SK-N-SH (cell line): Measurements from ENCODE around the gene DCDC2. TPM values are rescaled to one million over a fixed set of nuclear protein-coding genes. Genes with fewer than 3 reads are reported as not detected.

ENCODE experiments used
- CTCF ChIA-PET: fragments of 300-600, 350-600 bp; formaldehyde crosslinking; extraction: SDS; loops from one replicate; lab custom pipeline; 2021; lab: Yijun Ruan, JAX
- POLR2A ChIA-PET: fragments of 350-600 bp; sonication (Branson Sonifier 250); formaldehyde crosslinking; extraction: SDS; loops from one replicate; lab custom pipeline; 2020; ENCODE audit warnings: antibody characterized with exemption, inconsistent platforms; lab: Yijun Ruan, JAX
- DNase-seq: peaks from one replicate; pipeline ENCODE4 v3.0.0; 2012
- H2AFZ ChIP-seq: fragments of 200-600 bp; sonication (generic); 2 replicates; pipeline ENCODE4 v1.8.1; 2016; ENCODE audit warnings: antibody characterized with exemption, mild to moderate bottlenecking, low read depth
- H3F3A ChIP-seq: fragments of 200-600 bp; sonication (generic); replicated peaks from 2 replicates; pipeline ENCODE3; 2016; ENCODE audit warnings: antibody characterized with exemption, mild to moderate bottlenecking; ENCODE audit not compliant: insufficient read depth
- H3K27ac ChIP-seq, 2 experiments: fragments of 200-500 bp in 1 of 2; fragments of 200-600 bp in 1 of 2; sonication (Bioruptor generic) in 1 of 2; sonication (generic), shearing (Covaris generic) in 1 of 2; 2 replicates each; pipeline versions ENCODE4 v1.5.1 to v1.6.1; 2014 to 2016; ENCODE audit warnings: low read depth in 2 of 2, inconsistent platforms in 1 of 2, low read length in 1 of 2, mild to moderate bottlenecking in 1 of 2, mixed read lengths in 1 of 2
- H3K27me3 ChIP-seq: fragments of 200-600 bp; sonication (generic), shearing (Covaris generic); 2 replicates; pipeline ENCODE4 v1.6.1; 2016; ENCODE audit warnings: mixed run types; ENCODE audit not compliant: insufficient read depth
- H3K36me3 ChIP-seq, 2 experiments: fragments of 200-500 bp in 1 of 2; fragments of 200-600 bp in 1 of 2; sonication (Bioruptor generic) in 1 of 2; sonication (generic) in 1 of 2; replicated peaks in 1 of 2; 2 replicates each; pipeline versions ENCODE3 to v1.5.1; 2014 to 2016; ENCODE audit warnings: low read length in 1 of 2, mild to moderate bottlenecking in 1 of 2; ENCODE audit not compliant: insufficient read depth in 2 of 2, control insufficient read depth in 1 of 2
- H3K4me1 ChIP-seq, 2 experiments: fragments of 200-500 bp in 1 of 2; fragments of 200-600 bp in 1 of 2; sonication (Bioruptor generic) in 1 of 2; sonication (generic), shearing (Covaris generic) in 1 of 2; 2 replicates each; pipeline versions ENCODE4 v1.5.1 to v1.6.1; 2014 to 2016; ENCODE audit warnings: low read depth in 1 of 2, low read length in 1 of 2, mixed run types in 1 of 2; ENCODE audit not compliant: insufficient read depth in 2 of 2, control insufficient read depth in 1 of 2
- H3K4me2 ChIP-seq: fragments of 200-600 bp; sonication (generic), shearing (Covaris generic); 2 replicates; pipeline ENCODE4 v1.6.1; 2017; ENCODE audit warnings: mixed run types
- H3K4me3 ChIP-seq, 2 experiments: fragments of 200-500 bp in 1 of 2; fragments of 200-600 bp in 1 of 2; sonication (Bioruptor generic) in 1 of 2; sonication (generic), shearing (Covaris generic) in 1 of 2; 2 replicates each; pipeline versions ENCODE4 v1.5.1 to v1.8.1; 2014 to 2016; ENCODE audit warnings: low read depth in 2 of 2, inconsistent platforms in 1 of 2, low read length in 1 of 2, mild to moderate bottlenecking in 1 of 2, mixed read lengths in 1 of 2, moderate library complexity in 1 of 2
- H3K79me2 ChIP-seq: fragments of 200-600 bp; sonication (generic); 2 replicates; pipeline ENCODE4 v1.8.1; 2017; ENCODE audit warnings: mild to moderate bottlenecking; ENCODE audit not compliant: insufficient read depth
- H3K9ac ChIP-seq: fragments of 200-600 bp; sonication (generic); 2 replicates; pipeline ENCODE4 v1.6.1; 2017; ENCODE audit warnings: mixed run types
- H3K9me2 ChIP-seq: fragments of 200-600 bp; sonication (generic); 2 replicates; pipeline ENCODE4 v1.6.1; 2017; ENCODE audit warnings: mixed run types
- H3K9me3 ChIP-seq: fragments of 200-600 bp; sonication (generic); 2 replicates; pipeline ENCODE4 v1.6.1; 2017; ENCODE audit warnings: mixed run types, mild to moderate bottlenecking, moderate library complexity
- H4K20me1 ChIP-seq: fragments of 200-600 bp; sonication (generic); 2 replicates; pipeline ENCODE4 v1.6.1; 2017; ENCODE audit warnings: mild to moderate bottlenecking, mixed run types; ENCODE audit not compliant: insufficient read depth
- FOSL2 ChIP-seq: IDR thresholded peaks from 2 replicates; pipeline ENCODE4 v1.4.0; 2012; ENCODE audit warnings: low read depth, mild to moderate bottlenecking, moderate library complexity, borderline replicate concordance
- FOXM1 ChIP-seq: IDR thresholded peaks from 2 replicates; pipeline ENCODE4 v1.4.0; 2012; ENCODE audit warnings: low read depth, mild to moderate bottlenecking
- JUND ChIP-seq: IDR thresholded peaks from 2 replicates; pipeline ENCODE4 v1.4.0; 2012
- POLR2AphosphoS5 ChIP-seq: IDR thresholded peaks from 2 replicates; pipeline ENCODE4 v1.6.1; 2012; ENCODE audit warnings: low read depth, low read length
- WGBS: methylation state at CpG from one replicate; pipeline ENCODE4 v1.1.6; 2017; ENCODE audit warnings: low lambda C conversion rate; 5-methylcytosine and 5-hydroxymethylcytosine counted together
- polyA plus RNA-seq, 3 experiments: library from polyadenylated mRNA; depleted of rRNA; stranded (reverse); fragments of >200 nt; gene quantifications; 2 replicates each; pipeline ENCODE4 v1.2.3, GENCODE V29; 2012
- TF ChIP-seq, protein P1 (sequence below): fragments of 200-600 bp; sonication (generic); IDR thresholded peaks from 2 replicates; pipeline ENCODE4 v1.6.1; 2017; ENCODE audit warnings: antibody characterized with exemption, mild to moderate bottlenecking, moderate library complexity
- TF ChIP-seq, protein P2 (sequence below): IDR thresholded peaks from 2 replicates; pipeline ENCODE4 v1.4.0; 2012; ENCODE audit warnings: low read depth, borderline replicate concordance
- TF ChIP-seq, protein P3 (sequence below): fragments of 150-350 bp; IDR thresholded peaks from 2 replicates; pipeline ENCODE4 v1.6.1; 2016; ENCODE audit warnings: mild to moderate bottlenecking, low read depth, low read length
- TF ChIP-seq, protein P4 (sequence below): IDR thresholded peaks from 2 replicates; pipeline ENCODE4 v1.4.0; 2012; ENCODE audit warnings: low read depth, borderline replicate concordance

Gene DCDC2
- polyA plus RNA-seq, 1 of the 3 experiments (the other 2 are of a cell fraction) = not detected

DNA sequence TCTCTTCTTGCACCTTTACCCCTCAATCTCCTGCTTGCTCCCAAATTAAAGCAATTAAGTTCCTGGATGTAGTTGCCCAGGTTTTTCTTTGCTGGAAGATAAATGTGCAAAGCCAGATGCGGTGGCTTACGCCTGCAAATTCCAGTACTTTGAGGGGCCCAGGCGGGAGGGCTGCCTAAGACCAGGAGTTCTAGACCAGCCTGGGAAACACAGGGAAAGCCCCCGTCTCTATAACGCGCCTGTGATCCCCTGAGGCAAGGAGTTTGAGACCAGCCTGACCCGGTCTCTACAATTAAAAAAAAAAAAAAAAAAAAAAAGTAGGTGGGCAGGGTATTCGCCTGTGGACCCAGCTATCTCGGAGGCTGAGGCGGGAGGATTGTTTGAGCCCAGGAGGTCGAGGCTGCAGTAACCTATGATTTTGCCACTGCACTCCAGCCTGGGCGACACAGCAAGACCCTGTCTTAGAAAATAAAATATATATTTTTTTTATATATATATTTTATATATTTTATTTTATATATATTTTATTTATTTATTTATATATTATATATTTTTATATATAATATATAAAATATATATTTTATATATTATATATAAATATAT lies 461 bp upstream of the DCDC2 start:
- no peaks in the 10 kb centered on the region; the same call in 1 of the 2 replicates for H3K9me3 ChIP-seq
- no peaks in the 10 kb centered on the region for H4K20me1 ChIP-seq
- no peaks in the 10 kb centered on the region for H3K27me3 ChIP-seq
- H3K36me3 ChIP-seq = no peaks in the 10 kb centered on the region
- H3K4me2 ChIP-seq = no peak overlapping the region
- H3F3A ChIP-seq = no peaks in the 10 kb centered on the region
- H3K9ac ChIP-seq = no peak overlapping the region
- 78% methylated on average over 12 of the region's 12 CpGs for WGBS
- DNase-seq = no peak
- TF ChIP-seq, protein P1, sequence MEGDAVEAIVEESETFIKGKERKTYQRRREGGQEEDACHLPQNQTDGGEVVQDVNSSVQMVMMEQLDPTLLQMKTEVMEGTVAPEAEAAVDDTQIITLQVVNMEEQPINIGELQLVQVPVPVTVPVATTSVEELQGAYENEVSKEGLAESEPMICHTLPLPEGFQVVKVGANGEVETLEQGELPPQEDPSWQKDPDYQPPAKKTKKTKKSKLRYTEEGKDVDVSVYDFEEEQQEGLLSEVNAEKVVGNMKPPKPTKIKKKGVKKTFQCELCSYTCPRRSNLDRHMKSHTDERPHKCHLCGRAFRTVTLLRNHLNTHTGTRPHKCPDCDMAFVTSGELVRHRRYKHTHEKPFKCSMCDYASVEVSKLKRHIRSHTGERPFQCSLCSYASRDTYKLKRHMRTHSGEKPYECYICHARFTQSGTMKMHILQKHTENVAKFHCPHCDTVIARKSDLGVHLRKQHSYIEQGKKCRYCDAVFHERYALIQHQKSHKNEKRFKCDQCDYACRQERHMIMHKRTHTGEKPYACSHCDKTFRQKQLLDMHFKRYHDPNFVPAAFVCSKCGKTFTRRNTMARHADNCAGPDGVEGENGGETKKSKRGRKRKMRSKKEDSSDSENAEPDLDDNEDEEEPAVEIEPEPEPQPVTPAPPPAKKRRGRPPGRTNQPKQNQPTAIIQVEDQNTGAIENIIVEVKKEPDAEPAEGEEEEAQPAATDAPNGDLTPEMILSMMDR = no peak
- TF ChIP-seq, all 33 proteins: peak for 0
- peaks cover 0 to 4% of the 10 kb centered on the region in 2 experiments; a peak in 2 of 4 replicates for H3K4me1 ChIP-seq
- ChIA-PET POLR2A (no interaction called here), CTCF (interaction anchor here (0.9 to 1.0 kb wide), 2 partner anchors 34 to 75 kb away, joined by 3 read pairs; no protein-coding TSS in a partner anchor)
- no peaks in the 10 kb centered on the region for H3K79me2 ChIP-seq
- H3K27ac ChIP-seq = no peak overlapping the region
- H3K4me3 ChIP-seq = no peak overlapping the region
- H2AFZ ChIP-seq = no peak overlapping the region
- no peaks in the 10 kb centered on the region for H3K9me2 ChIP-seq

DNA sequence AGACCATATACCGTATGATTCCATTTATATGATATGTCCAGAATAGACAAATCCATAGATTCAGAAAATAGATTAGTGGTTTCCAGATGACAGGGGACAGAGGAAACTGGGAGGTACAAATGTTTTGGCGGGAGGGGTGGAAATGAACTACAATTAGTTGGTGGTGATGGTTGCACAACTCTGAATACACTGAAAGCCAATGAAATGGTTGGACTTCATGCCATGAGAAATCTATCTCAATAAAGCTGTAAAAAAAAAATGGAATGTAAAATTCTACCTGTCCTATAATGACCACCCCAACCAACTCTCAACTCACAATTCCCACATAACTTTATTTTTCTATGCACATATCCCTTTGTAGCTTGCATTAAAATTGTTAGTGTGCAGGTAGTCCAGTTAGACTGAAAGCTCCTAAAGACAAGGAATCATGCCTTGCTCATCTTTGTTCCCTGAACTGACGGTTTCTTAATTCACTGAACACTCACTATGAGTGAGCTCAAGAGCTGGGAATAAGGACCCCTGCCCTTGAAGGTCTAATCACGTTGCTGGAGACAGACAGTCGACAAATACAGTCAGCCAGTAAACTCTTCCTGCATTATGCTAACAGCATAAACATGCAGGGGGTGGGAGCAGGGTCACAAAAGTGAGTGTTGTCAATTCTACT lies 1.4 kb downstream of the DCDC2 start:
- Histone ChIP-seq H2AFZ (no peak overlapping the region), H3F3A (no peaks in the 10 kb centered on the region), H3K9me3 (no peaks in the 10 kb centered on the region; the same call in 1 of the 2 replicates), H3K36me3 (no peaks in the 10 kb centered on the region), H3K27me3 (no peaks in the 10 kb centered on the region), H4K20me1 (no peaks in the 10 kb centered on the region), H3K4me2 (no peak overlapping the region), H3K4me3 (no peak overlapping the region), H3K9me2 (no peaks in the 10 kb centered on the region), H3K4me1 (peaks cover 0 to 4% of the 10 kb centered on the region in 2 experiments; a peak in 2 of 4 replicates), H3K79me2 (no peaks in the 10 kb centered on the region), H3K27ac (no peak overlapping the region), H3K9ac (no peak overlapping the region)
- ChIA-PET CTCF (interaction anchor here (1.1 kb wide), 1 partner anchor 73 kb away, joined by 8 read pairs; no protein-coding TSS in a partner anchor), POLR2A (no interaction called here)
- DNase-seq = no peak
- 56% methylated on average over 5 of the region's 5 CpGs for WGBS
- TF ChIP-seq FOXM1 = no peak
- TF ChIP-seq JUND = no peak
- TF ChIP-seq, protein P2, sequence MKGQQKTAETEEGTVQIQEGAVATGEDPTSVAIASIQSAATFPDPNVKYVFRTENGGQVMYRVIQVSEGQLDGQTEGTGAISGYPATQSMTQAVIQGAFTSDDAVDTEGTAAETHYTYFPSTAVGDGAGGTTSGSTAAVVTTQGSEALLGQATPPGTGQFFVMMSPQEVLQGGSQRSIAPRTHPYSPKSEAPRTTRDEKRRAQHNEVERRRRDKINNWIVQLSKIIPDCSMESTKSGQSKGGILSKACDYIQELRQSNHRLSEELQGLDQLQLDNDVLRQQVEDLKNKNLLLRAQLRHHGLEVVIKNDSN = no peak
- no peak for TF ChIP-seq FOSL2
- TF ChIP-seq, protein P1 = no peak
- TF ChIP-seq, protein P3, sequence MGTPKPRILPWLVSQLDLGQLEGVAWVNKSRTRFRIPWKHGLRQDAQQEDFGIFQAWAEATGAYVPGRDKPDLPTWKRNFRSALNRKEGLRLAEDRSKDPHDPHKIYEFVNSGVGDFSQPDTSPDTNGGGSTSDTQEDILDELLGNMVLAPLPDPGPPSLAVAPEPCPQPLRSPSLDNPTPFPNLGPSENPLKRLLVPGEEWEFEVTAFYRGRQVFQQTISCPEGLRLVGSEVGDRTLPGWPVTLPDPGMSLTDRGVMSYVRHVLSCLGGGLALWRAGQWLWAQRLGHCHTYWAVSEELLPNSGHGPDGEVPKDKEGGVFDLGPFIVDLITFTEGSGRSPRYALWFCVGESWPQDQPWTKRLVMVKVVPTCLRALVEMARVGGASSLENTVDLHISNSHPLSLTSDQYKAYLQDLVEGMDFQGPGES = no peak
- TF ChIP-seq, protein P4, sequence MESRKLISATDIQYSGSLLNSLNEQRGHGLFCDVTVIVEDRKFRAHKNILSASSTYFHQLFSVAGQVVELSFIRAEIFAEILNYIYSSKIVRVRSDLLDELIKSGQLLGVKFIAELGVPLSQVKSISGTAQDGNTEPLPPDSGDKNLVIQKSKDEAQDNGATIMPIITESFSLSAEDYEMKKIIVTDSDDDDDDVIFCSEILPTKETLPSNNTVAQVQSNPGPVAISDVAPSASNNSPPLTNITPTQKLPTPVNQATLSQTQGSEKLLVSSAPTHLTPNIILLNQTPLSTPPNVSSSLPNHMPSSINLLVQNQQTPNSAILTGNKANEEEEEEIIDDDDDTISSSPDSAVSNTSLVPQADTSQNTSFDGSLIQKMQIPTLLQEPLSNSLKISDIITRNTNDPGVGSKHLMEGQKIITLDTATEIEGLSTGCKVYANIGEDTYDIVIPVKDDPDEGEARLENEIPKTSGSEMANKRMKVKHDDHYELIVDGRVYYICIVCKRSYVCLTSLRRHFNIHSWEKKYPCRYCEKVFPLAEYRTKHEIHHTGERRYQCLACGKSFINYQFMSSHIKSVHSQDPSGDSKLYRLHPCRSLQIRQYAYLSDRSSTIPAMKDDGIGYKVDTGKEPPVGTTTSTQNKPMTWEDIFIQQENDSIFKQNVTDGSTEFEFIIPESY = no peak
- no peak for TF ChIP-seq POLR2AphosphoS5
